Endothelial cell of umbilical vein (primary cell): ENCODE data around the gene SDCCAG8. TPM values are rescaled to one million over a fixed set of nuclear protein-coding genes. Genes with fewer than 3 reads are reported as not detected.

ENCODE experiments used
- BruUV-seq: library from RNA; stranded (reverse); fragments of 400-500 nt; replicated peaks from 2 replicates; lab custom pipeline; 2021; lab: Mats Ljungman, UMichigan
- CTCF ChIA-PET: fragments of 300-600, 350-600 bp; sonication (Branson Sonifier 250); formaldehyde crosslinking; loops from one replicate; lab custom pipeline; 2021; ENCODE audit warnings: antibody characterized with exemption, inconsistent platforms; lab: Charles Lee
- POLR2A ChIA-PET: fragments of 300-600, 350-600 bp; sonication (Branson Sonifier 250); formaldehyde crosslinking; loops from one replicate; lab custom pipeline; 2021; ENCODE audit warnings: antibody characterized with exemption, inconsistent platforms; lab: Charles Lee
- DNase-seq: peaks from one replicate; pipeline ENCODE4 v3.0.0-alpha.2; 2011; ENCODE audit warnings: low read depth, low spot score
- FAIRE-seq: peaks from 2 replicates; lab custom pipeline; 2011; peaks lifted over from hg19 to GRCh38; lab: Jason Lieb, UNC
- H2AFZ ChIP-seq: 2 replicates; pipeline ENCODE4 v1.6.0; 2012; ENCODE audit warnings: low read depth, low read length, control low read depth, inconsistent platforms
- H3K27ac ChIP-seq: 2 replicates; pipeline ENCODE4 v1.5.1; 2011; ENCODE audit warnings: low read depth, mild to moderate bottlenecking, control low read depth, low read length, moderate library complexity; ENCODE audit not compliant: insufficient read depth
- H3K27me3 ChIP-seq, 2 experiments: 2 replicates each; pipeline versions ENCODE4 v1.6.0 to v1.6.1; 2011; ENCODE audit warnings: low read length in 2 of 2, mixed read lengths in 1 of 2; ENCODE audit not compliant: control insufficient read depth in 2 of 2, insufficient read depth in 2 of 2
- H3K36me3 ChIP-seq, 2 experiments: 2 replicates in 1 of 2; 3 replicates in 1 of 2; pipeline ENCODE4 v1.5.1; 2011; ENCODE audit warnings: low read length in 2 of 2, mild to moderate bottlenecking in 1 of 2, moderate library complexity in 1 of 2; ENCODE audit not compliant: control insufficient read depth in 2 of 2, insufficient read depth in 2 of 2; ENCODE audit errors: extremely low read depth in 1 of 2
- H3K4me1 ChIP-seq: 3 replicates; pipeline ENCODE4 v1.5.1; 2011; ENCODE audit warnings: mild to moderate bottlenecking, low read length; ENCODE audit not compliant: control insufficient read depth, insufficient read depth; ENCODE audit errors: extremely low read depth
- H3K4me2 ChIP-seq: 2 replicates; pipeline ENCODE4 v1.6.1; 2011; ENCODE audit warnings: low read length, control low read depth, mixed read lengths; ENCODE audit not compliant: insufficient read depth
- H3K4me3 ChIP-seq, 3 experiments: fragments of 200-600 bp in 1 of 3; sonication (generic), shearing (Covaris generic) in 1 of 3; replicated peaks in 1 of 3; 2 replicates each; pipeline ENCODE4 v1.5.1; 2011 to 2016; ENCODE audit warnings: control low read depth in 3 of 3, low read length in 3 of 3, mild to moderate bottlenecking in 2 of 3, inconsistent platforms in 1 of 3, low read depth in 1 of 3, moderate library complexity in 1 of 3; ENCODE audit not compliant: insufficient read depth in 1 of 3
- H3K79me2 ChIP-seq: 2 replicates; pipeline ENCODE4 v1.6.0; 2012; ENCODE audit warnings: low read length, inconsistent platforms; ENCODE audit not compliant: control insufficient read depth, insufficient read depth
- H3K9ac ChIP-seq: replicated peaks from 2 replicates; pipeline ENCODE3; 2011; ENCODE audit warnings: low read length, control low read depth; ENCODE audit not compliant: insufficient read depth; ENCODE audit errors: extremely low read depth
- H3K9me1 ChIP-seq: replicated peaks from 3 replicates; pipeline ENCODE4 v1.6.0; 2011; ENCODE audit warnings: mild to moderate bottlenecking, low read length; ENCODE audit not compliant: control insufficient read depth, insufficient read depth; ENCODE audit errors: extremely low read depth
- H3K9me3 ChIP-seq: replicated peaks from 2 replicates; pipeline ENCODE4 v1.5.1; 2012; ENCODE audit warnings: low read length, inconsistent platforms; ENCODE audit not compliant: control insufficient read depth, insufficient read depth
- H4K20me1 ChIP-seq: replicated peaks from 2 replicates; pipeline ENCODE3; 2011; ENCODE audit warnings: mild to moderate bottlenecking, low read length; ENCODE audit not compliant: control insufficient read depth, insufficient read depth; ENCODE audit errors: extremely low read depth
- CTCF ChIP-seq, 2 donors: IDR thresholded peaks; 1 replicate in 1 of 2; 2 replicates in 1 of 2; pipeline ENCODE4 v1.5.1; 2011; ENCODE audit warnings: low read length in 2 of 2, mild to moderate bottlenecking in 2 of 2, moderate library complexity in 2 of 2, control low read depth in 1 of 2, inconsistent platforms in 1 of 2, low read depth in 1 of 2; ENCODE audit not compliant: insufficient read depth in 1 of 2; ENCODE audit errors: extremely low read depth in 1 of 2
- FOS ChIP-seq: IDR thresholded peaks from 2 replicates; pipeline ENCODE4 v1.6.1; 2011; ENCODE audit warnings: mild to moderate bottlenecking, low read length, moderate library complexity, borderline replicate concordance; ENCODE audit not compliant: insufficient read depth
- GATA2 ChIP-seq: IDR thresholded peaks from 2 replicates; pipeline ENCODE4 v1.7.0; 2011; ENCODE audit warnings: low read depth, mild to moderate bottlenecking, moderate library complexity, mixed read lengths, low read length; ENCODE audit not compliant: insufficient read length, insufficient read depth
- JUN ChIP-seq: IDR thresholded peaks from 2 replicates; pipeline ENCODE4 v1.6.1; 2011; ENCODE audit warnings: borderline replicate concordance, low read depth; ENCODE audit not compliant: insufficient read length, insufficient read depth
- MYC ChIP-seq: IDR thresholded peaks from one replicate; pipeline ENCODE4 v1.6.1; 2011; ENCODE audit warnings: mild to moderate bottlenecking, low read depth, low read length
- POLR2A ChIP-seq: IDR thresholded peaks from 2 replicates; pipeline ENCODE4 v1.6.1; 2012; ENCODE audit warnings: low read depth, mild to moderate bottlenecking, control low read depth, low read length
- POLR2AphosphoS5 ChIP-seq: IDR thresholded peaks from 2 replicates; pipeline ENCODE4 v1.6.1; 2012; ENCODE audit warnings: low read depth, mild to moderate bottlenecking, control low read depth, low read length, moderate library complexity; ENCODE audit not compliant: insufficient read depth
- dilution Hi-C: fragments of 300-500 bp; cut with MboI; formaldehyde crosslinking; loops from one replicate; pipeline ENCODE4 v1.15.0; 2019; ENCODE audit warnings: low sequenced_read_pairs; ENCODE audit not compliant: extremely low pct_ligation_motif_present
- intact Hi-C: fragments of 100-400 bp; cut with micrococcal nuclease; formaldehyde crosslinking; loops from one replicate; pipeline ENCODE4 v1.10.0; 2022
- polyA plus RNA-seq, 4 experiments: library from polyadenylated mRNA; depleted of rRNA in 3 of 4; stranded (reverse) in 3 of 4; unstranded in 1 of 4; fragments of >200 nt; gene quantifications; 2 replicates each; pipeline versions ENCODE4 v1.2.1 to v1.2.3, GENCODE V29; 2011 to 2012; ENCODE audit warnings: missing spikeins in 1 of 4
- total RNA-seq: library from RNA; stranded (reverse); gene quantifications from 2 replicates; pipeline ENCODE4 v1.2.3, GENCODE V29; 2021
- TF ChIP-seq, protein P1 (sequence below): IDR thresholded peaks from 2 replicates; pipeline ENCODE4 v1.6.1; 2011; ENCODE audit not compliant: insufficient read depth, insufficient read length

The SDCCAG8 gene
- total and polyA plus RNA-seq, 2 donors (not counting 3 experiments of a cell fraction or from before 2014, with no cell fraction given) = 14.6 to 25.7 TPM

- intact Hi-C loops = no loop called here
- no peak overlapping the region for H3K4me2 ChIP-seq
- ChIA-PET CTCF (no interaction called here), POLR2A (no interaction called here)
- no TSS peak for BruUV-seq
- TF ChIP-seq POLR2AphosphoS5 (no peak), MYC (no peak), GATA2 (no peak), CTCF (IDR thresholded peaks at IDR 0.05; ENCODE audit: extremely low read depth in 1 of 2, insufficient read depth in 1 of 2, low read depth in 1 of 2, low read length in 2 of 2) (no peak), FOS (no peak), POLR2A (no peak), JUN (no peak)
- TF ChIP-seq, protein P1, sequence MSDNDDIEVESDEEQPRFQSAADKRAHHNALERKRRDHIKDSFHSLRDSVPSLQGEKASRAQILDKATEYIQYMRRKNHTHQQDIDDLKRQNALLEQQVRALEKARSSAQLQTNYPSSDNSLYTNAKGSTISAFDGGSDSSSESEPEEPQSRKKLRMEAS = no peak
- H3K9me1 ChIP-seq = no peaks in the 10 kb centered on the region
- dilution Hi-C loops = no loop called here
- FAIRE-seq (no peak), DNase-seq (no peak)
- no peaks in the 10 kb centered on the region for H3K9me3 ChIP-seq
- no peaks in the 10 kb centered on the region for H3K79me2 ChIP-seq
- H4K20me1 ChIP-seq = no peaks in the 10 kb centered on the region
- no peaks in the 10 kb centered on the region for H3K4me1 ChIP-seq
- H3K27ac ChIP-seq = no peak overlapping the region
- peaks cover 2 to 6% of the 10 kb centered on the region in 2 experiments for H3K36me3 ChIP-seq
- no peak overlapping the region for H2AFZ ChIP-seq
- H3K4me3 ChIP-seq = no peak overlapping the region
- H3K27me3 ChIP-seq = no peaks in the 10 kb centered on the region
- H3K9ac ChIP-seq = no peak overlapping the region
These were observed 253.1 kb downstream of the SDCCAG8 start for GRCh38 chr1:243508943-243509342.
